Liver (tissue), 9 donors: Measurements from ENCODE around the gene PAIP2. TPM values are rescaled to one million over a fixed set of nuclear protein-coding genes. Genes with fewer than 3 reads are reported as not detected.
A peak's percentile ranks its signal among the peaks of the same experiment; 100 is the strongest.

Experiments used
- DNase-seq: peaks from one replicate; pipeline ENCODE4 v3.0.0-alpha.2; 2017; ENCODE audit warnings: low spot score
- H3K27ac ChIP-seq, 2 donors: one replicate each; pipeline ENCODE4 v1.7.0; 2013; ENCODE audit warnings: inconsistent platforms in 2 of 2, low read length in 2 of 2, control low read depth in 1 of 2, low read depth in 1 of 2, mild to moderate bottlenecking in 1 of 2
- H3K27me3 ChIP-seq, 4 donors: one replicate each; pipeline versions ENCODE4 v1.6.1 to v1.7.0; 2013; ENCODE audit warnings: low read length in 3 of 4, inconsistent platforms in 1 of 4, mild to moderate bottlenecking in 1 of 4, moderate library complexity in 1 of 4; ENCODE audit not compliant: control insufficient read depth in 4 of 4, insufficient read depth in 4 of 4
- H3K36me3 ChIP-seq, 4 donors: one replicate each; pipeline versions ENCODE4 v1.6.1 to v1.7.0; 2013; ENCODE audit warnings: low read length in 3 of 4, mild to moderate bottlenecking in 3 of 4, low read depth in 1 of 4, moderate library complexity in 1 of 4; ENCODE audit not compliant: control insufficient read depth in 4 of 4, insufficient read depth in 3 of 4
- H3K4me1 ChIP-seq, 4 donors: one replicate each; pipeline versions ENCODE4 v1.6.1 to v1.7.0; 2013; ENCODE audit warnings: low read length in 3 of 4, mild to moderate bottlenecking in 3 of 4, moderate library complexity in 1 of 4; ENCODE audit not compliant: control insufficient read depth in 4 of 4, insufficient read depth in 4 of 4
- H3K4me3 ChIP-seq, 3 donors: one replicate each; pipeline versions ENCODE4 v1.6.1 to v1.7.0; 2013; ENCODE audit warnings: low read length in 3 of 3, control low read depth in 1 of 3, low read depth in 1 of 3, mild to moderate bottlenecking in 1 of 3
- H3K9ac ChIP-seq, 2 donors: one replicate each; pipeline ENCODE4 v1.7.0; 2013; ENCODE audit warnings: low read length in 2 of 2, mild to moderate bottlenecking in 2 of 2, moderate library complexity in 2 of 2, control low read depth in 1 of 2, low read depth in 1 of 2
- H3K9me3 ChIP-seq, 4 donors: one replicate each; pipeline versions ENCODE4 v1.6.1 to v1.7.0; 2013; ENCODE audit warnings: low read length in 3 of 4; ENCODE audit not compliant: control insufficient read depth in 4 of 4
- ATF3 ChIP-seq: IDR thresholded peaks from 2 replicates; pipeline ENCODE4 v1.6.1; 2016; ENCODE audit warnings: antibody characterized with exemption
- CTCF ChIP-seq: fragments of 150-350 bp; IDR thresholded peaks from 2 replicates; pipeline ENCODE4 v1.5.1; 2017; ENCODE audit warnings: improper control_type of control experiment, low read depth, low read length; ENCODE audit not compliant: missing input control
- EGR1 ChIP-seq, 2 donors: IDR thresholded peaks; 2 replicates each; pipeline ENCODE4 v1.6.1; 2016 to 2018; ENCODE audit warnings: antibody characterized with exemption in 2 of 2, low read depth in 2 of 2
- FOXA1 ChIP-seq: IDR thresholded peaks from 2 replicates; pipeline ENCODE4 v1.6.1; 2016; ENCODE audit warnings: antibody characterized with exemption
- FOXA2 ChIP-seq: IDR thresholded peaks from 2 replicates; pipeline ENCODE4 v1.6.1; 2016; ENCODE audit warnings: antibody characterized with exemption
- GABPA ChIP-seq, 2 donors: IDR thresholded peaks in 1 of 2; conservative IDR thresholded peaks in 1 of 2; 2 replicates each; pipeline ENCODE4 v1.6.1; 2016; ENCODE audit warnings: antibody characterized with exemption in 2 of 2, mild to moderate bottlenecking in 1 of 2, moderate library complexity in 1 of 2
- HNF4A ChIP-seq, 2 donors: conservative IDR thresholded peaks; 2 replicates each; pipeline ENCODE4 v1.6.1; 2016; ENCODE audit warnings: antibody characterized with exemption in 2 of 2, mild to moderate bottlenecking in 2 of 2
- HNF4G ChIP-seq: IDR thresholded peaks from 2 replicates; pipeline ENCODE4 v1.6.1; 2016; ENCODE audit warnings: antibody characterized with exemption
- JUND ChIP-seq, 2 donors: IDR thresholded peaks; 2 replicates each; pipeline ENCODE4 v1.6.1; 2016; ENCODE audit warnings: antibody characterized with exemption in 2 of 2
- MAX ChIP-seq: IDR thresholded peaks from 2 replicates; pipeline ENCODE4 v1.6.1; 2016; ENCODE audit warnings: antibody characterized with exemption
- NR2F2 ChIP-seq: IDR thresholded peaks from 2 replicates; pipeline ENCODE4 v1.6.1; 2016; ENCODE audit warnings: antibody characterized with exemption
- RAD21 ChIP-seq, 2 donors: IDR thresholded peaks; 2 replicates each; pipeline ENCODE4 v1.6.1; 2016; ENCODE audit warnings: antibody characterized with exemption in 2 of 2, mild to moderate bottlenecking in 2 of 2
- REST ChIP-seq: IDR thresholded peaks from 2 replicates; pipeline ENCODE4 v1.6.1; 2016; ENCODE audit warnings: antibody characterized with exemption, mild to moderate bottlenecking
- RXRA ChIP-seq, 2 donors: IDR thresholded peaks; 2 replicates each; pipeline ENCODE4 v1.6.1; 2017 to 2018; ENCODE audit warnings: antibody characterized with exemption in 2 of 2, mild to moderate bottlenecking in 1 of 2
- SP1 ChIP-seq: IDR thresholded peaks from 2 replicates; pipeline ENCODE4 v1.6.1; 2018; ENCODE audit warnings: antibody characterized with exemption, mild to moderate bottlenecking
- TAF1 ChIP-seq: conservative IDR thresholded peaks from 2 replicates; pipeline ENCODE4 v1.6.1; 2016; ENCODE audit warnings: antibody characterized with exemption, mild to moderate bottlenecking
- YY1 ChIP-seq: IDR thresholded peaks from 2 replicates; pipeline ENCODE4 v1.6.1; 2016; ENCODE audit warnings: antibody characterized with exemption, mild to moderate bottlenecking
- ZBTB33 ChIP-seq: IDR thresholded peaks from 2 replicates; pipeline ENCODE4 v1.6.1; 2016; ENCODE audit warnings: antibody characterized with exemption
- WGBS: extraction: QIAGEN DNeasy Blood & Tissue Kit; methylation state at CpG from one replicate; pipeline ENCODE4 v1.1.7; 2013; 5-methylcytosine and 5-hydroxymethylcytosine counted together
- polyA plus RNA-seq, 2 donors: library from polyadenylated mRNA; stranded (reverse) in 1 of 2; unstranded in 1 of 2; fragments of 200-250 nt in 1 of 2; fragments of >200 nt in 1 of 2; fragmentation: Nextera tagmentation in 1 of 2; extraction: Ambion mirVana in 1 of 2; gene quantifications; one replicate each; pipeline versions ENCODE4 v1.2.1 to v1.2.3, GENCODE V29; 2013 to 2015
- total RNA-seq, 2 donors: library from RNA; depleted of rRNA; stranded (reverse); fragments of >200 nt; gene quantifications; one replicate each; pipeline ENCODE4 v1.2.3, GENCODE V29; 2014
- donor health status: healthy.
- donor health status: healthy.
- donor health status: healthy.
- donor health status: healthy.
- donor health status: healthy.

Gene PAIP2
- total RNA-seq (10 to 100 TPM; 41.5 to 42.2 TPM), polyA plus RNA-seq (10 to 100 TPM; 47.9 to 63.2 TPM)

GRCh38 chr5:139341689-139342422, at the start of gene PAIP2:
Gene PAIP2, plus strand, starts transcription at chr5:139341854. Its CDS starts 21,931 bp downstream, at chr5:139363785.
- peak; percentile 97 for DNase-seq
- Histone ChIP-seq H3K27me3 (no peaks in the 10 kb centered on the region), H3K4me1 (peaks cover 0 to 20% (median 13%) of the 10 kb centered on the region in 4 donors), H3K9me3 (no peaks in the 10 kb centered on the region), H3K4me3 (peak within 1 kb of the TSS; percentile 64 to 98 (median 85)), H3K36me3 (no peaks in the 10 kb centered on the region), H3K27ac (peak within 1 kb of the TSS; percentile 91 to 99), H3K9ac (peak within 1 kb of the TSS; percentile 83 to 92)
- peak; percentile 66 for TF ChIP-seq YY1
- no peak for TF ChIP-seq JUND (IDR thresholded peaks at IDR 0.05)
- TF ChIP-seq TAF1, result no peak
- TF ChIP-seq FOXA2, result no peak
- no peak for TF ChIP-seq HNF4A (conservative IDR thresholded peaks at IDR 0.05)
- peak; percentile 61 for TF ChIP-seq SP1
- peak; percentile 71 for TF ChIP-seq CTCF
- peak; percentile 52 for TF ChIP-seq NR2F2
- TF ChIP-seq ATF3, result no peak
- no peak for TF ChIP-seq EGR1 (IDR thresholded peaks at IDR 0.05; ENCODE audit: low read depth in 2 of 2)
- peak; percentile 40 to 58 for TF ChIP-seq RXRA (IDR thresholded peaks at IDR 0.05)
- TF ChIP-seq MAX, result peak; percentile 96
- TF ChIP-seq FOXA1, result no peak
- TF ChIP-seq ZBTB33, result peak; percentile 85
- TF ChIP-seq RAD21 (IDR thresholded peaks at IDR 0.05), result peak; percentile 74 to 79
- no peak for TF ChIP-seq HNF4G
- TF ChIP-seq REST, result no peak
- peak; percentile 91 to 96 for TF ChIP-seq GABPA (IDR thresholded peaks at IDR 0.05 in 1 of 2, conservative IDR thresholded peaks at IDR 0.05 in 1 of 2)
- WGBS, result under 1% methylated on average over 66 of the region's 66 CpGs
